Fibroblast of mammary gland (primary cell): ENCODE measurements around the gene ELMO3.

Experiments
- DNase-seq: peaks from one replicate; pipeline ENCODE4 v3.0.0-alpha.2; 2010; ENCODE audit warnings: low read depth
- H3K4me3 ChIP-seq: 2 replicates; pipeline ENCODE4 v1.5.1; 2011; ENCODE audit warnings: low read depth, mild to moderate bottlenecking, low read length, moderate library complexity; ENCODE audit not compliant: control insufficient read depth
- CTCF ChIP-seq: conservative IDR thresholded peaks from 2 replicates; pipeline ENCODE4 v1.5.1; 2011; ENCODE audit warnings: low read depth, low read length, inconsistent platforms; ENCODE audit not compliant: control insufficient read depth, insufficient read depth

ELMO3 gene

GRCh38 chr16:67188323-67188722 lies 10.6 kb upstream of the ELMO3 start:
- H3K4me3 ChIP-seq = no peak overlapping the region
- no peak for DNase-seq
- TF ChIP-seq CTCF = no peak

GRCh38 chr16:67188798-67189197 lies 10.1 kb upstream of the ELMO3 start:
- H3K4me3 ChIP-seq = no peak overlapping the region
- TF ChIP-seq CTCF = no peak
- DNase-seq = no peak

GRCh38 chr16:67190041-67190440 lies 8.9 kb upstream of the ELMO3 start, which contains the start of gene EXOC3L1:
Gene EXOC3L1 (minus strand): TSS chr16:67190136. CDS start chr16:67189676, 460 bp downstream.
- no peak within 1 kb of the TSS for H3K4me3 ChIP-seq

GRCh38 chr16:67190448-67191399 lies 8.2 kb upstream of the ELMO3 start:
- no peak for TF ChIP-seq CTCF
- no peak overlapping the region for H3K4me3 ChIP-seq

More at GRCh38 chr16:67190041-67190440, 8.9 kb upstream of the ELMO3 start, which contains the start of gene EXOC3L1:
- no peak for TF ChIP-seq CTCF
- DNase-seq = no peak

GRCh38 chr16:67191411-67191994 lies 7.4 kb upstream of the ELMO3 start:
- no peak for DNase-seq
- H3K4me3 ChIP-seq = peak overlapping the region; percentile 40
- TF ChIP-seq CTCF = no peak

More at GRCh38 chr16:67190448-67191399, 8.2 kb upstream of the ELMO3 start:
- no peak for DNase-seq

GRCh38 chr16:67191995-67192681 lies 6.8 kb upstream of the ELMO3 start, which contains the start of gene E2F4:
Gene E2F4 (plus strand): TSS chr16:67192155. CDS start chr16:67192228, 73 bp downstream.
- DNase-seq = peak; percentile 89
- no peak for TF ChIP-seq CTCF

More at GRCh38 chr16:67191995-67192681, 6.8 kb upstream of the ELMO3 start, which contains the start of gene E2F4:
- peak within 1 kb of the TSS; percentile 95 for H3K4me3 ChIP-seq
